ENCODE results near the gene SLC6A6.
"Not testable (repeated sequence)": the region's sequence is repeated elsewhere in the genome, so short reads cannot be mapped to it uniquely, and the experiment has no call there.

Gene SLC6A6

DNA sequence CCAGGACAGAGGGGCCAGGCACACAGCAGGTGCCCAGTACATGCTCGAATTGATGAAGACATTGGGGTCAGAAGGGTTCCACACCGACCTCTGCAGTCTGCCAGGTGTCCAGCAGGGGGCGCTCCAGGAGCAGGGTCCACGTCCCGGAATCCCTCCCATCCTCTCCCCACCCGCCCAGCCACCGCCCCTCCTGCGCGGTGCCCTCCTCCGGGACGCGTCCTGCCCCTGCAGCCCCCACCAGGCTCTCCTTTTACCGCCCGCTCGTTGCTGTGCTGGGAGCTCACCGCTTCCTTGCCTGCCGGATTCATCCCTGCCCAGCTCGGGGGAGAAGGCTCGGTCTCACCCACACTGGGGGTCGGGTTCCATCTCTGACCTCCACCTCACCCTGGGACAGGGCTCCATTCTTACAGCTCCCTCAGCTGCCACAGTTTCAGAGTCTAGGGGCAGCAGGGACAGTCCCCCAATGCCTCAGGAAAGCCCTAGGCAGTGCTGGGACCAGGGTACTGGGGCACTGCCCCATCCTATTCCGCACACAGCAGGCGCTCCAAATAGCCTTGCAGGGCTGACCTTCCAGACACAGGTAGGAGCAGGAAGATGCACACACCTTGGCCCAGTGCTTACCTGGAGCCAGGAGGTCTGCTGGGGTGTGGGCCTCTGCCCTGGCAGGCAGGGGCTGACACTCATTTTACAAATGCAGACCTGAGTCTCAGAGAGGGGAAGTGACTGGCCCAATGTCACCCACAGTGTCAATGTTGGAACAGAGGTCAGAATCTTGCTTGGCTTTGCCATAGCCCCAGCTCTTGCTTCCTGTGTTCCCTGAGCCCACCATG is 106.8 kb downstream of the SLC6A6 start:
- DNase-seq: peak; percentile 81

- DNase-seq: no peak
Observed at GRCh38 chr3:14509796-14510100, 107.3 kb downstream of the SLC6A6 start.

DNA sequence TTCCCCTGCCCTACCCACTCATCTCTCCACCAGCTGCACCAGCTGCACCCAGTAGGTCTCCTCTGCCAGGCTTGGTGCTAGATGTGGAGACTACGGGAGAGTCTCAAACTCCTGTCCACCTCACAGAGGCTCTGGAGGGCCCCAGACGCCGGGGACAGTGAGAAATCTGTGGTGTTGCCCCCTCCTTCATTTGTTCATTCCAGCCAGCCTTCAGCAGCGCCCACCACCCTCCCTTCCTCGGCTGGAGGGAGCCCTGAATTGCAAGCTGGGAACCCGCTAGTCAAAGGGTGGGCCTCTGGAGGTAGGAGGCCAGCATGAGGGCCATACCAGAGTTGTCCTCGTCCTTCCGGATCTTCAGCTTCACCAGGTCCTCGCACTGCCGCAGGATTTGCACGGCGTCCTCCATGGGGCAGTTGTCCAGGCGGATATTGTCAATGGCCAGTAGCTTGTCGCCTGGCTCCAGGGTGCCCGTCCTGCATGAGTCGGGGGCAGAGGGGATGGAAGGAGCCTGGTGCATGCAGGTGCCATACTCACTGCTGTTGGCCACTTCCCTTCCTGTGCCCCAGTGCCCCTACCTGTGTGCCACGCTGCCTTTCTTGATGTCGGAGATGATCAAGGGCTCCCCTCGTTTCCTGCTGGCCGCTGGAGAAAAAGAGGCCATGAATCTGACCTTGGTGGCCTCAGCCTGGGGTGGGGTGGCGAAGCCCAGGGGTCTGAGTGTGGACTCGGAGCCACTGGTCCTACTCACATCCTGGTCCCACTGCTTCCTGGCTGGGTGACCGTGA is 108.6 kb downstream of the SLC6A6 start:
- no peak for DNase-seq

- no peak for DNase-seq
Observed at GRCh38 chr3:14511623-14512280, 109.3 kb downstream of the SLC6A6 start.

DNA sequence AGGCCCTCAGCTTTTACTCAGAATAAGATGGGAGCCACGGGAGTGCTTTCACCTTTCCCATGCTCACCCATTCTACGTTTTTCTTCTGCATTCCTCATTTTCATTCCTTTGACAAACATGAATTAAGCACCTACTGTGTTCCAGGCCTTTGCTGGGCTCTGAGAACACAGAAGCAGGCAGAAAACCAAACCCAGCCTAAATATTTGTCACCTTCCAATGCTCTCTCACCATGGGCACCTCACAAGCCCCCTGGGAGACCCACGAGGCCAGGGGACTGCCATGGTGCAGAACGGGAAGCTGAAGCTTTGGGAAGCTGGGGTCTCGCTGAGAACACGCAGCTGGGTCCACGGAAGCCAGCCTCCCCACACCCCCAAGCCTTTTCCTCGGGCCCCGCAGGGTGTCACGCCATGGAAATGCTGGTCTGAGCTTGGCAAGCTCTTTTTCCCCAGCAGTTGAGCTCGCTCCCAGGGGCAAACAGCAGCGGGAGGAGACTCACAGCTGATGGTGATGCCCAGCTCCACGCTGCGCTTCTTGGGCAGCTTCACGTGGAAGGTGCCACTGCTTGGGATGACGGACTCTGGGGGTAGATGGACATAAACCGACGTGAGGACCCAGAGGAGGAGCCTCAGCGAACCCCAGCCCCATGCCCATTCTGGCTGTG is 110.0 kb downstream of the SLC6A6 start:
- DNase-seq: no peak

GRCh38 chr3:14512942-14513327 is 110.5 kb downstream of the SLC6A6 start:
- DNase-seq: no peak

DNA sequence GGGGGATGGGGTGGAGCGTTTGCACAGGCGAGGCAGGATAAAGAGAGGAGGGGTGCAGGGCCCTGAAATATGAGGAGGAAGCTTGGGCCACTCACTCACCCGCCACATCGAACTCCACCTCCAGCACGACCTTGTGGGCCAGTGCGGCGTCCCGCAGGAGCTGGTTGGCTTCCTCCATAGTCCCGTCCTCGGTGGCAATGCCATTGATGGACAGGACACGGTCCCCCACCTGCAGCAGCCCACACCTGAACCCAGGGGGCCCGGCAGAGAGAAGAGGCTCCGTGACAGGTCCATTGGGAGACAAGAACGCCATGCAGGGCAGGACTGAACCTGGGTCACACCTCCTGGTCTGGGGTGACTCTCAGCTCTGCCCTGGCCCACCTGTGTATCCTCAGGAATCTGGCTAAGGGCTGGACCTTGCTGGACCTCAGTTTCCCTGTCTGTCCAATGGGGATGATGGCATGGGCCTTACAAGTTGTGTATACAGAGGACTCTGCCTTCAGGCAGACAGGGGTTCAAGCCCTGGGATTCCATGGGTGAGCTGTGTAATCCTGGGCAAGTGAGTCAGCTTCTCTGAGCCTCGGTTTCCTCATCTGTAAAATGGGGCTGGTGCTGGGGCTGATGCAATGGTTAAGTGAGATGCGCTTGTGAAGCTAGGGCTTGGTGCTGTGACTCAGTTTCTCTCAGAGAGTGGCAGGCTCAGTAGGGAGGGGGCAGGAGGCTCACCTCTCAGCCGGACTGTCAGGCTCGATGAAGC is 111.3 kb downstream of the SLC6A6 start:
- DNase-seq: no peak

DNA sequence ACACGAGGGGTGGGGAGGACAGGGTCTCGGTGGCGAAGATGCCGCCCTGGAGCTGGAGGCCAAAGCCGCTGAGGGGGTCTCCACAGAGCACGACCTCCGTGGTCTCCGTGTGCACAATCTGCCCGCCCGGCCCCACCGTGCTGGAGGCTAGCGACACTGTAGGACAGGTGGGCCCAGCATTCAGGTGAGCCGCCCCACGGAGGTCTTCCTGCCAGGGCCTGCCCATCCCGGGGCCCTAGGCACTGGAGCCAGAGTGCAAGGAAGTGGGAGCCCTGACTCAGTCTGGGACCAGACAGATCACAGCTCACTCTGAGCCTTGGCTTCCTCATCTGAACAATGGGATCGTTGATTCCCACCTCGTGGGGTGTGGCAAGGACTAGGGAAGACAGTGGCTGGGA is 111.9 kb downstream of the SLC6A6 start:
- no peak for DNase-seq

- not testable (repeated sequence) for DNase-seq
Observed at GRCh38 chr3:14515526-14515925, 113.1 kb downstream of the SLC6A6 start.

GRCh38 chr3:14516738-14517345 is 114.4 kb downstream of the SLC6A6 start:
- DNase-seq: no peak

- no peak for DNase-seq
Observed at GRCh38 chr3:14517601-14518431, 115.4 kb downstream of the SLC6A6 start.

GRCh38 chr3:14518432-14518802 is 116.0 kb downstream of the SLC6A6 start:
- no peak for DNase-seq

DNA sequence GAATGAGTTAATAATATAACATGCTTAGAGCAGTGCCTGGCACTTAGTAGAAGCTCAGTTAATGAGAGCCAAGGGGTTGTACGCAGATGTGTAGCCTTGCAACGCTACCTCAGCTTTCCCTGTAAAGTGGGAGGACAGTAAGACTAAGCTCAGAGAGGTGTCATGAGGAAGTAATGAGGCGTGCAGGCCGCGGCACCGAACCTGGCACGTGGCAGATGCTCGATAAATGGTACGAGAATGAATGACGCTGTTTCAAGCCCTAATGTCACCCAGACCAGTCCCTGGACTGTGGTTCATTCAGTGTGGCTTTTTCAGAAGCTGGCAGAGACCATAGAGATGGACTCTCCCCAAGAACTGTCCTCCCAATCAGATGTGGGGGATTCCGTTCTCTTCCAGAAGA is 116.5 kb downstream of the SLC6A6 start:
- DNase-seq: no peak

- no peak for DNase-seq
Observed at GRCh38 chr3:14519406-14519805, 117.0 kb downstream of the SLC6A6 start.

DNA sequence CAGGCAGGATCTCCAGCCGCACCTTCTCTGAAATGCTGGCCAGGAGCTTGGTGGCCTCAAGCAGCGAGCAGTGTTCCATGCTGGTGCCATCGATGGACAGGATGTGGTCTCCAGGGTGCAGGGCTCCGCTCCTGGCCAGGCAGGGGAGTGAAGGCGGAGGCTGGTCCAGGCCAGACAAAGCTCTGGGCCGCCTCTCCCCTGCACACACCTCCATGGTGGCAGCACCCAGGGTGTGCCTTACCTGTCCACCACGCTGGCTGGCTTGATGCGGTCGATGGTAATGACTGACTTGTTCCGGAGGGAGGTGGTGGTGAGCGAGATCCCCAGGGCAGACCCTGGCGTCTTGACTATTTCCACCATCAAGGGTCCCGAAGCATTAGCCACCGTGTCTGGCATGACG is 117.7 kb downstream of the SLC6A6 start:
- DNase-seq: no peak

- no peak for DNase-seq
Observed at GRCh38 chr3:14520967-14521366, 118.6 kb downstream of the SLC6A6 start.

- DNase-seq: no peak
Observed at GRCh38 chr3:14521611-14522010, 119.2 kb downstream of the SLC6A6 start.

DNA sequence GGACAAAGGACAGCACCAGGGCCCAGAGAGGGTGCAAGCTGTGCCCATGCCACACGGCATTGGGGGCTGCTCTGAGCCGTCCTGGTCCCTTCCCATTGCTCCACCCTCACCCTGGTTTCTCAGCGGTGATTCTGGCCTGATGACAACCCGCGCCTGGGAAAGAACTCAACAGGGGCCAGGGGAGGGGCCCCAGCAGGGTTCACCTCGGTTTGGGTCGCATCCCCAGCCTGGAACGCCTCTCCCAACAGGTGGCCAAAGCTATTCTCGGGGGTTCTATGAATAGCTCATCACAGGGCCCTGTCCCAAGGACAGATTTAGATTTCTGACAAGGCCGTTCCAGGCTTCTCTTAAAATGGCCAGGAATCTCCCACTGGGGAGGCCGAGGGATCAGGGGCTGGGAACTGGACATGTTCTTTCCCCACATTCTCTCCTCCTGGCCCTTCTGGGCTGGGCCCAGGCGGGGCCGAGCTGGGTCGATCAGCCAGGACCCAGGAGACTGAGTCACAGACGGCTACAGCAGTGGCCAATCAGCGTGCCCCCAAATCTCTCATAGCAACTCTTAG is 119.8 kb downstream of the SLC6A6 start:
- no peak for DNase-seq

GRCh38 chr3:14522768-14523167 is 120.4 kb downstream of the SLC6A6 start:
- no peak for DNase-seq

- no peak for DNase-seq
Observed at GRCh38 chr3:14523792-14524191, 121.4 kb downstream of the SLC6A6 start.

DNA sequence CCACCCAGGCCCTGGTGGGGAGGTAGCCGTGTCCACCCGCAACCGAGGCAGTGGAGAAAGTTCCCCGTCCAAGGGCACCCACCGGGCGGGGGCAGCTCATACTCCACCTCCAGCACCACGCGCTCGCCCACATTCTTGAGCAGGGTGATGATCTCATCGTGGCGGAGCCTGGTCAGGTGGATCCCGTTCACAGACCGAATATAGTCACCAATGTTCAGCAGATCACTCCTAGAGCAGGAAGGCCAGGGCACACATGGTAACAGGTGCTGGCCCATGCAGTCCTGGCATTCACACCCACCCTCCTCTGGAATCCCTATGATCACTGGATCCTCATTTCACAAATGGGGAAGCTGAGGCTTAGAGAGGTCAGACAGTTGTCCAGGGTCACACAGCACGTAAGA is 121.9 kb downstream of the SLC6A6 start:
- DNase-seq: no peak

All from NCI-H82 (cell line).